Esophagus muscularis mucosa (tissue), 4 donors: ENCODE measurements around the gene CAPN8. TPM values are rescaled to one million over a fixed set of nuclear protein-coding genes. Genes with fewer than 3 reads are reported as not detected.

ENCODE experiments used
- DNase-seq: peaks from one replicate; pipeline ENCODE4 v3.0.0-alpha.2; 2017; ENCODE audit errors: extremely low spot score
- H3K27ac ChIP-seq, 4 donors: fragments of 200-600 bp; sonication (generic); replicated peaks in 1 of 4; 1 replicate in 3 of 4; 2 replicates in 1 of 4; pipeline ENCODE4 v1.5.1; 2016 to 2019; ENCODE audit warnings: mild to moderate bottlenecking in 1 of 4
- H3K27me3 ChIP-seq, 4 donors: fragments of 200-600 bp; sonication (generic); one replicate each; pipeline versions ENCODE4 v1.5.1 to v1.6.0; 2016 to 2019
- H3K36me3 ChIP-seq, 4 donors: fragments of 200-600 bp; sonication (generic); one replicate each; pipeline ENCODE4 v1.5.1; 2016 to 2019
- H3K4me1 ChIP-seq, 4 donors: fragments of 200-600 bp; sonication (generic); one replicate each; pipeline ENCODE4 v1.5.1; 2016 to 2019
- H3K4me3 ChIP-seq, 4 donors: fragments of 200-600 bp; sonication (generic); 1 replicate in 2 of 4; 2 replicates in 2 of 4; pipeline ENCODE4 v1.5.1; 2016 to 2019; ENCODE audit warnings: mild to moderate bottlenecking in 4 of 4, moderate library complexity in 1 of 4
- H3K9me3 ChIP-seq, 4 donors: fragments of 200-600 bp; sonication (generic); 1 replicate in 3 of 4; 2 replicates in 1 of 4; pipeline ENCODE4 v1.5.1; 2016 to 2019
- CTCF ChIP-seq, 3 experiments: fragments of 200-600 bp in 2 of 3; fragments of 450-650 bp in 1 of 3; sonication (generic) in 2 of 3; IDR thresholded peaks; one replicate each; pipeline ENCODE4 v1.5.1; 2017 to 2019; ENCODE audit warnings: antibody characterized with exemption in 3 of 3, mild to moderate bottlenecking in 2 of 3, moderate library complexity in 1 of 3
- EP300 ChIP-seq: sonication (generic); formaldehyde crosslinking; IDR thresholded peaks from one replicate; pipeline ENCODE4 v1.6.1; 2017; ENCODE audit warnings: antibody characterized with exemption
- POLR2A ChIP-seq: fragments of 450-650 bp; IDR thresholded peaks from one replicate; pipeline ENCODE4 v1.6.1; 2017; ENCODE audit warnings: antibody characterized with exemption, moderate library complexity, mild to moderate bottlenecking, low read depth
- POLR2AphosphoS5 ChIP-seq, 2 donors: sonication (generic); formaldehyde crosslinking; IDR thresholded peaks; one replicate each; pipeline ENCODE4 v1.6.1; 2017; ENCODE audit warnings: antibody characterized with exemption in 2 of 2
- WGBS: methylation state at CpG from one replicate; pipeline ENCODE4 v1.1.5; 2018; 5-methylcytosine and 5-hydroxymethylcytosine counted together
- intact Hi-C: fragments of 100-400 bp; cut with DNase I; formaldehyde crosslinking; loops from one replicate; pipeline ENCODE4 v1.15.1; 2023
- total RNA-seq, 4 donors: library from RNA; depleted of rRNA; stranded (reverse); fragments of >200 nt; gene quantifications; one replicate each; pipeline versions ENCODE4 v1.1.0 to v1.2.1, GENCODE V29; 2016

Gene CAPN8
- total RNA-seq, 4 donors from 2014 or later, result 1.0 TPM; not detected in 3

DNA sequence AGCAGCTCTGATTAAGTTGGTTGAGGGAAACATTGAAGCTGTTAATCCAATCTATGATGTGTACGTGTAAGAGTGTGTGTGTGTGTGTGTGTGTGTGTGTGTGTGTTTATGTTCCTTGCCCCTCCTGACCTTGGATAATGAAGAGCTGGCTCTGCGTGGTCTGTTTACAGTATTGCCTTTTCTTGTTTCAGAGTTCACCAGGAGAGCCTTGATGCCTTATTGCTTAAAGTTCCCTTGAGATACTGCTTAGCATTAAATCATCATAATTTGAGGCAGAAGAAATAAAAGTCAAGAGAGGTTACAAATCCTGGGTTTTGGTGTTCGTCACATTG, 36.4 kb downstream of the CAPN8 start:
- WGBS, result 69% methylated on average over 3 of the region's 3 CpGs
- DNase-seq, result no peak
- H3K27ac ChIP-seq, result no peak overlapping the region
- H3K9me3 ChIP-seq, result no peaks in the 10 kb centered on the region
- peaks cover 0 to 14% (median 0%) of the 10 kb centered on the region in 4 donors for H3K27me3 ChIP-seq
- no peaks in the 10 kb centered on the region for H3K4me1 ChIP-seq
- no peaks in the 10 kb centered on the region for H3K36me3 ChIP-seq
- H3K4me3 ChIP-seq, result no peak overlapping the region
- TF ChIP-seq POLR2AphosphoS5 (IDR thresholded peaks at IDR 0.05) (no peak), CTCF (IDR thresholded peaks at IDR 0.05) (no peak), EP300 (no peak), POLR2A (no peak)
- intact Hi-C loops, result no loop called here

DNA sequence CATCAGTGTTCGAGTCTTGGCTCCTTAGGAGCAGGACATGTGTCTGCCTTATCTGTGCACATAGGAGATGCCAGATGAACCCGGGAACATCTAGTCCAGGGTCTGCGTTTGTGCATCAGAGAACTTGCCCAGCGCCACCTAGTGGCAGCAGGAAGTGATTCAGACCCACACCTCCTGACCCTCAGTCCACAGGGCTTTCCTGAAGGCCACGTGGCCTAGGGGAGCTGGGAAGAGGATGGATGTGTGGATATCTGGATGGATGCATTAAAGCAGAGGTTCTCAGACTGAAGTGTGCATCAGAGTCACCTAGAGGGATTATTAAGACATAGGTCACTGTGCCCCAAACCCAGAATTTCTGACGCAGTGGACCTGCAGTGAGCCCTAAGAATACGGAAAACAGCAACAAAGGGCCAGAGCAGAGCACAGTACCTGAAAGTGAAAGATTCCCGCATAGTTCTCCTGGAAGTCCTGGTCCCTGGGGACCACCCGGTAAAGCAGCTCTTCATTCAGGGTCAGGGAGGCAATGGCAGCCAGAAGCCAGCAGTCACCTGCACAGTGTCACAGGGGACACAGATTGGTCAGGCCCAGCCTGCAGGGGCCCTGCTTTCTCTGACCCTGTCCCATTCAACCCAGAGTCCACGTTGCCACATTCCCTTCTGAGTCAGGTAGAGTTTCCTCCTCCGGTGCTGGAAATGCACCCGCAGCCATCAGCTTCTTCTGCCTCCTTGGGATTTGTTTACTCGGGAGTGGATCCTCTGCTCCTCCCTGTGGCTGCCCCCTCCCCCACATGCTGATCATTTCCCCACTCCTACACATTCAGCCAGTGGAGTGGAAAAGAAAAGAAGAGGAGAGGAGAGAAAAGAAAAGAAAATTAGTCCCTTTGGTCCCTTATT, 37.0 kb downstream of the CAPN8 start:
- TF ChIP-seq POLR2AphosphoS5 (IDR thresholded peaks at IDR 0.05) (no peak), POLR2A (no peak), EP300 (no peak), CTCF (IDR thresholded peaks at IDR 0.05) (peak; percentile 31 to 50 (median 37))
- Histone ChIP-seq H3K4me3 (no peak overlapping the region), H3K36me3 (no peaks in the 10 kb centered on the region)

DNA sequence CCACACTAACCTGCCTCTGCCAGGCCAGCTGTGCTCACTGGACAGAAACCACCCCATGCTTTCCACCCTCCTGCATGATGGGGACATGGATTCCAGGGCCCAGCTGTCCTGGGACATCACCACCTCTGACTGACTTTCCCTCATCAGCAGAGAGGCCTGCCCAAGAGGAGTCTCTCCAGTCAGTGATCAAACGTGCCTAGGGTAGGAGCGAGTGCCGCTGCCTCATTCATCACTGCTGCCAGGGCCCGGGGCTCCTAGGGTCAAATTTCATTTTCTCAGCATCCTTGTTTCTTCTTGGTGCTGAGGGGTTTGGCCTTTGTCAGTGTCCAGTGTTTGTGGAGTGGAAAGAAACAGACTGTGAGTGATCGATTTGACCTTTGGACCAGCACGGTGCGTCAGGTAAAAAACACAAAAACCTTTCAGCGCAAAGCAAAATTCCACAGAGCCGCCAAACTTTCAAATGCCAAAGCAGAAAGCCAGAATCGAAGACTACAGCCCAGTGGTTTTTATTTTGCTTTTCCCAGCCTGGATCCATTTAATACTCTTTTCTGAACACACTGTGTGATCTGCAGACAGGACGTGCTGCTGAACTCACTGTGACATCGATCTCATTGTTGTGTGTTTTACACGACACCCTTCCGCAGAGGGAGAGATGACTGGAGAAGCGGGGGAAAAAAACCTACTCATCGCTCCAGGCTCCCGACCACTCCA, 43.2 kb downstream of the CAPN8 start:
- 77% methylated on average over 17 of the region's 17 CpGs for WGBS
- Histone ChIP-seq H3K4me3 (no peak overlapping the region), H3K4me1 (no peaks in the 10 kb centered on the region), H3K9me3 (no peaks in the 10 kb centered on the region), H3K36me3 (no peaks in the 10 kb centered on the region), H3K27ac (no peak overlapping the region), H3K27me3 (no peaks in the 10 kb centered on the region)
- DNase-seq, result no peak
- TF ChIP-seq POLR2AphosphoS5 (IDR thresholded peaks at IDR 0.05) (no peak), POLR2A (no peak), CTCF (IDR thresholded peaks at IDR 0.05) (no peak), EP300 (no peak)
- intact Hi-C loops, result no loop called here

More for the DNA sequence above, 37.0 kb downstream of the CAPN8 start:
- intact Hi-C loops, result no loop called here
- Histone ChIP-seq H3K4me1 (no peaks in the 10 kb centered on the region), H3K27ac (no peak overlapping the region), H3K9me3 (no peaks in the 10 kb centered on the region), H3K27me3 (peaks cover 0 to 14% (median 0%) of the 10 kb centered on the region in 4 donors)
- WGBS, result 84% methylated on average over 9 of the region's 13 CpGs
- DNase-seq, result no peak

DNA sequence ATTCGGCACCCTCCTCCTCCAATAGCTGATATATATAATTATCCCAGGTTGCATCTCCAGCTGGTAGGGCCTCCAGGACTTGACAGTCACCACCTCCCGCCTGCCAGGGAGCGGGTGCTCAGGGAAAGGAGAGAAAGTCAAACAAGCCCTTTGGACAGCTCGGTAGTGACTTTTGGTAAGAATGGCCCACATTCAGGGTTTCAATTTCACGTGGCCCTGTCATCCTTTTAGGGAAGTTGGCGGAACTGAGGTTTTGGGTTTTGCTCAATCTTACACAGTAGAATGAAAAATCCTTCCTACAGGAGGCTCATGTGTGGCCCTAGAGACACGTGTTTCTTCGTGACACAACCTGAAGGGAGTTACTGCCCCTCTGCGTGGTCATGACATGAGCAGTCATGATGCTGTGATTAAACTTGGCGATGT, 44.2 kb downstream of the CAPN8 start:
- H3K4me3 ChIP-seq, result no peak overlapping the region
- DNase-seq, result no peak
- H3K36me3 ChIP-seq, result no peaks in the 10 kb centered on the region
- no peaks in the 10 kb centered on the region for H3K4me1 ChIP-seq
- H3K27me3 ChIP-seq, result no peaks in the 10 kb centered on the region
- no peak for TF ChIP-seq EP300
- TF ChIP-seq CTCF (IDR thresholded peaks at IDR 0.05), result no peak
- no peak for TF ChIP-seq POLR2A
- no peak for TF ChIP-seq POLR2AphosphoS5 (IDR thresholded peaks at IDR 0.05)
- no peak overlapping the region for H3K27ac ChIP-seq
- 86% methylated on average over 10 of the region's 10 CpGs for WGBS
- no peaks in the 10 kb centered on the region for H3K9me3 ChIP-seq
- intact Hi-C loops, result no loop called here
